GM21619 (cell line): ENCODE measurements around the gene HDHD2.

Source experiments
- ATAC-seq: cut with Tn5 transposase; IDR thresholded peaks from one replicate; pipeline ENCODE4 v1.9.1; 2021; ENCODE audit not compliant: unreplicated experiment

HDHD2 gene

GRCh38 chr18:47149457-47150028 lies 757 bp downstream of the HDHD2 start:
- no peak for ATAC-seq

- no peak for ATAC-seq
Observed at GRCh38 chr18:47146206-47146605, 4.1 kb downstream of the HDHD2 start.

DNA sequence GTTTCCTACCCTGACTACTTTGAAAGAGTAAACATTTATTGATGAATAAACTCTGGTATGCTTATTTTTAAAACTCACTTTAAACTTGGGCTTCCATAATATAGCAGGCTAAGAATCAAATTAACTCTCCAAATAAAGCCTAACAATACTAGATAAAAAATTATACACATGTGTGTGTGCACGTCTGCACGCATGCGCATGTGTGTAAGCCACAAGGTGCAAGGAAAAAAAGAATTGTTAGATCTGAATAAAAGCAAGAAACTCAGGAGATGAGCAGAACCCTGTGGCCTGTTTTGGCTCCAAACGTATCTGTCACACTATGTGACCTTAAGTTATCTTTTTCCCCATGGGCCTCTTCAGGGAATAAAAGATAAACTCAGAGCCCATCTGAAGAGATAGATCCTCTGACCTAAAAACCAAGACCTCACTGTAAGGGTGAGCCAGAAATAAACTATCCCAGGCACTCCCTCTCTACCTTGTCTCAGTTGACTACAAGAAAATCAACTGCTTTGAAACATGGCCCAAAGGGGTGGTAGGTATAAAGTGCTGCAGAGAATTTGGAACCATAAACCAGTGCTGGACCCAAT lies 6.3 kb downstream of the HDHD2 start:
- no peak for ATAC-seq

DNA sequence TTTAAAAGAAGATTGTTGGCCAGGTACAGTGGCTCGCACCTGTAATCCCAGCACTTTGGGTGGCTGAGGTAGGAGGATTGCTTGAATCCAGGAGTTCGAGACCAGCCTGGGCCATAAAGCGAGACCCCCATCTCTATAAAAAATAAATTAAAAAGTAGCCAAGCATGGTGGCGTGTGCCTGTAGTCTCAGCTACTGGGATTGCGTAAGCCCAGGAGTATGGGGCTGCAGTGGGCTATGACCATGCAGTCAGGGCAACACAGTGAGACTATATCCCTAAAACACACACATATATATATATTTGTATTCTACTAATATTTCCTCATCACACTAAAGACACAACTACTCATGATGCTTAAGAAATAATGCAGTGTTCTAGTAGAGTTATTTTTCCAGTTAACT lies 7.1 kb downstream of the HDHD2 start:
- no peak for ATAC-seq

DNA sequence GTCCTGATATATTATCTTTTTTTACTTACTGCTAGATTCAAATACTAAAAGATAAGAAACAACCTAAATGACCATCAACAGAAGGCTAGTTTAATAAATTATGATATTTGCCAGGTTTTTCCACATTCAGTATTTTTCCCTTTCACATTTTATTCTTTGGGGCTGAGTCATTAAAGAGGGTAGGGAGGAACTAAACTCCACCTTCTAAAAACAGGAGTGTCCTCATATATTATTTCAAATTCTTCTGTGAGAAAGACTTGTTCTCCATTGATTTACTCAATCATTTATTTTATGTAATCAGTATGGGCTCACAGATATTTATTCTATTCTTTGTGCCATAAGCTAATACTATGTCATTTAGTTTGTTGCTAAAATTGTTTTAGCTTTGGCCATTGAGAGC lies 9.0 kb downstream of the HDHD2 start:
- ATAC-seq: no peak

DNA sequence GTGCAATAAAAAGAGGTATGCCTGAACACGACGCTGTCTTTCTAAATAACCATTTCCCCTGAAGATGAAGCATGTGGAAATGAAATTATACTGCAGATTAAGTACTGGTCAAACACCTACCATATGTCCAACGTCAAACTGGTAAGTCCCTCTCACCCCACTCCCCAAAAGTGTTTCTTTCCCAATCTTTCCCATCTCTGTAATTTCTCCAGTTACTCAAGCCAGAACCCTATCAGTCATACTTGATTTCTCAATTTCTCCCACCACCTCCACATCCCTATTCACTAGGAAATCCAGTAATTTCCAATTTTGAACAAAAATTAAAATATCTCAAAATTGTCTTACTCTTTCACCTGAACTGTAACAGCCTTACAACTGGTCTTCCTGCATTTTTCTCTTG lies 29.2 kb downstream of the HDHD2 start:
- no peak for ATAC-seq

DNA sequence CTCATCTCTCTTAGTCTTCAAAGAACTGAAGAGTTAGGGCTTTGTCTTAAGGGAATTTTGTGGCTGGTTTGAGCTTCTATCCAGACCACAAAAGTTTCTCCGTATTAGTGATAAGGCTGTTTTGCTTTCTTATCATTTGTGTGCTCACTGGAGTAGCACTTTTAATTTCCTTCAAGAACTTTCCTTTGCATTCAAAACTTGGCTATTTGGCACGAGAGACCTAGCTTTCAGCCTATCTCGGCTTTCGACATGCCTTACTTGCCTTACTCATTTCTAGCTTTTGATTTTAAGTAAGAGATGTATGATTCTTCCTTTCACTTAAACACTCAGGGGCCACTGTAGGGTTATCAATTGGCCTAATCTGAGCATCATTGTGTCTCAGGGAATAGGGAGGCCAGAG lies 29.9 kb downstream of the HDHD2 start:
- ATAC-seq: peak; percentile 95

- ATAC-seq: no peak
Observed at GRCh38 chr18:47118981-47119380, 31.3 kb downstream of the HDHD2 start.

DNA sequence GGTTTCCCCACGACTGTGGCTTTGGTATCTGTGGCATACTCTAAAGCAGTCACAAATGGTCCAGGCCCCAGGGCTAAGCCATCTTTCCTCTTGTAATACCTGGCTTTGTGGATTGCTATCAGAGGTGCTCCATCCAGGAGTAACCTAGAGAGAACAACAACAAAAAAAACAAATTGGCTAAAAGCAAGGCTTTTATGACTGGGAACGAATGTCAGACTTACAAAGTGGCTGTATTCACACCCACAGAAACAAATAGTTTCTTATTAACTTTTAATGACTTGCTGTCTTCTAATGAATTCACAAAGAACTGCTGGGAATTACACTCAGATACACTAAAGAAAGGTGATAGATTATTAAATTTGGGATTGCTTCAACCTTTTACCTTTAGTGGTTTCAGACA lies 35.1 kb downstream of the HDHD2 start:
- ATAC-seq: no peak

- ATAC-seq: no peak
Observed at GRCh38 chr18:47113796-47114540, 36.3 kb downstream of the HDHD2 start.

GRCh38 chr18:47110492-47111274 lies 39.6 kb downstream of the HDHD2 start:
- no peak for ATAC-seq

DNA sequence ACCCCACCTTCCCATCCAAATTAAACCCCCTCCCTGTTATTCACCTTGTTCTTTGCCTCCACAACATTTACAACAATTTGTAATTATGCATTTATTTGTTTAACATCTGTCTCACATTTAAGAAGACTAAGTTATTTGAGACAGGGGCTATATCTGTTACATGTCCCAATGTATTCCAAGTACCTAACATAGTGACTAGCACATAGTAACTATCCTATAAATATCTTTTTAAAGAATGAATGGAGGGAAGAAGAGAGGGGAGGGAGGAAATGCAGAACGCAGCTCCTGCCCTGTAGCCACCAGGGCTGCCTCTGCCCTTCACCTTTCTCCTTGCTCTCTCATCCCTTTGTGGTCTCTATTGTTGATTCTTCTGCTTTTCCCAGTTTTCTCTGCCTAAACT lies 40.6 kb downstream of the HDHD2 start:
- no peak for ATAC-seq

DNA sequence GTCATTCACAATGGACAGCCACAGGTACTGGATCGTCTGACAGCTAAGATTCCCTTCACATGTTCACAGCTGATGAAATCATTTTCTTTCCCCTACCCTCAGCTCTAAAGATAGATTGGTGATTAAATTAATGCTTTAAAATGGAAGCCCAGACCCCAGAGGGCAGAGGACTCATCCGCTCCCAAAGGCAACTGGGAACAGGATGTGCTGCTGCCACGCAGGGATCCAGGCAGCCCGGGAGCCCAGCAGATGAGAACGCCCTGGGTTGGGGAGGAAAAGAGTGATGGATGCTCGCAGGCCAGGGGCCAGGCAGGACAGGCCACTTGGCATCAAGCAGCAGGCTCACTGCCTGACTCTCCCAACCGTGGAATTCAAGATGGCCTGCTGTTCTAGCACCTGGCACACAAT lies 41.3 kb downstream of the HDHD2 start:
- ATAC-seq: no peak

DNA sequence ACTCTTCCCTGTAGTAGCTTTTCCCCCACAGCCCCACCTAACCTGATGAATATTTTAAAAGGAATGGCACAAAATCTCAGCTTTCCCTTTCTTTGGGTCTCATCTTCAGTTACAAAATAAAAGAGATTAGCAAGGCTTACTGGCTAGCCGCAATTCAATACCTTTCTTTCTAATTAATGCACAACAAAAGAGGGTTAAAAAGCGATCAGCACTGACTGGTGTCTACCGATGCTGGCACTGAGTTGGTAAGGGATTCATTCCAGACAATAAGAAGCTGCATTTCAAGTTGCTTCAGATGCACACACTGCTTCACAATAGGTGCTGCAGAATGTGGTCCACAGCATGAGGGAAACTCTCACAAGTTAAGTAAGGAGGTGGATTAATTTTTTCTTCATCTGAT lies 41.9 kb downstream of the HDHD2 start:
- no peak for ATAC-seq

DNA sequence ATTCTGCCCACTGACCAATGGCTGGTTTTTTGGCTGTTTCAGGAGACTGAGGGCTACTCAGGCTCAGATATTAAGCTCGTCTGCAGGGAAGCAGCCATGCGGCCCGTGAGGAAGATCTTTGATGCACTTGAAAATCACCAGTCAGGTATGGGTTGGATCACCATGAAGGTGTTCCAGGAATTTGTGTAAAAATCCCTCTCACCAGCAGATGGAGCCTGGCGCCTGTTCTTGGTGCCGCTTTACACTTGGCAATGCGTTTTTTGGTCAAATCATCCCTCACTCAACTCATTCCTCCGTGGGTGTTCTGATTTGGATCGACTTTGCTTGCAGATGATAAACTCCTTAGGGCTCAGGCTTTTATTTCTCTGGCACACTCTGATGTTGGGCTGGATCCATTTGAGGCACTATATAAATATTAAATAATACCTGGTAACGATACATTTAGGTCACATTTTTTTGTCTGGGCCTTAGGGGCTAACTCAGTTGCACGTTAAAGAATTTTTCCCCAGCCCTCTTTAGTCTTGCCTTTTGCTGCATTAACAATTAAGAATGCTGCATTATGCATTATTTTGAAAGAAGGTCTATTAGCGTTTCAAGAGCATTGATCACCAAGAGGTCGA lies 50.0 kb downstream of the HDHD2 start:
- ATAC-seq: peak; percentile 56

GRCh38 chr18:47095810-47096209 lies 54.5 kb downstream of the HDHD2 start:
- no peak for ATAC-seq

- ATAC-seq: no peak
Observed at GRCh38 chr18:47087676-47088075, 62.6 kb downstream of the HDHD2 start.

DNA sequence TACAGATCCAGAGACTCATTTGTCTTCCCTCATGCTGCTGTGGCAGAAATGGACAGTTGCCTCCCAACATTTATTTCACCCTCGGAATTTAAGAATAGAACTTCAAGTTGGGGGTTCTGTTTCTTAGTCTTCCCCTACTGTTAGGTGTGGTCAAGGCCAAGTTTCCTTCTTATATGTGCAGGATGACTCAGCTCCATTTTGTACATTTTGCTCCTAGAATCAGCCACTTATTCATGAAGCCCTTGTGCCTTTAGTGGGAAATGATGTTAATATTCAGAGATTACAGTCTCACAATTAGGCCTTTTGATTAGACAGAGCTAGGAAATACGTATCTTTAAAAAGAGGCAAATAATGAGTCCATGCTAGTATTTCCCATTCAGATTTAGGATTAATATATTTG lies 68.7 kb downstream of the HDHD2 start:
- ATAC-seq: no peak

DNA sequence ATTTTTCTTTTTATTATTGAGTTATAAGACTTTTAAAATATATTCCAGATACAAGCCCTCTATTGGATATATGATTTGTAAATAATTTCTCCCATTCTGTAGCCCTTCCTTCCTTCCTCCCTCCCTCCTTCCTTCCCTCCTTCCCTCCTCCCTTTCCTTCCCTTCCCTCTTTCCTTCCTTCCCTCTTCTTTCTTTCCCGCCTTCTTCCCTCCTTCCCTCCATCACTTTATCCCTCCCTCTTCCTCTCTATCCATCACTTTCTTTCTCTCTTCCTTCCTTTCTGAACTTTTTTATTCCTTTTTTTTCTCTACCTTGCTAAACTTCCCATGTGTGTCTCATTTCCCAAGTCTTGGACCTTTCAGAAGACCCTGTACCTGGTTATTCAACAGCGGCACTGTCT lies 69.4 kb downstream of the HDHD2 start:
- no peak for ATAC-seq

GRCh38 chr18:47077111-47077510 lies 73.2 kb downstream of the HDHD2 start:
- no peak for ATAC-seq

DNA sequence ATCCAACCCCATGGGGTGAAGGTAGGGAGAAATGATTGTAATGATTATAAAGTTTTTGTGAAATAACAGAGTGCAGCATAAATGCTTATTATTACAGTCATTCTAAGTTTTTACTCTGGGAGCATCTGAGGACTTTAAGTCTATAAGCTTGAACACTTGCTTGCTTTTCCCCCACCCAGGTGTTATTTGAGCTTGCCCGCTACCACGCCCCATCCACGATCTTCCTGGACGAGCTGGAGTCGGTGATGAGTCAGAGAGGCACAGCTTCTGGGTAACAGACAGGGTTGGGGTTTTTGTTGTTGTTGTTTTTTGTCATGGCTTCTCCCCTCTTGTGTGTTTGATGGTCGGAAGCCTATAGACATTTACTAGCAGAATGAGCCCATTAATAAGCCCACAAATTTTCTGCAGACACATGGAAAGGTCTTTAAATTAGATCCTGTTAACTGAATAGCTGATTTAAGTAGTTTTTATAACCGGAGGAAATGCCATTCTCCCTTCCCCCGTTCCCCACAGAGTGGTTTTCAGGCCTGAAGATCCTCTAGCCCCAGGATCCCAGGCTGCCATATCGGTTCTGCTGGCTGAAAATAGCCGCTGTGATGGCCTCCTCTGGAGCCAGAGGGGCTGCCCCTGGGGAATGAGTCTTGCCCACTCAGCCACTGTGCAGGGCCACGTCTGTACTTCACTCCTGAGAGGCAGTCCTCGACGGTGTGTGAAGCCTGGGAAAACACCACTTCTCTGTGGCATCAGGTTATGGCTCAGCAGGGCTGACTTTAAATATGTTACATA lies 75.0 kb downstream of the HDHD2 start:
- ATAC-seq: no peak
